Activated CD4-positive, alpha-beta memory T cell treated with anti-CD3 and anti-CD28 coated beads, Interleukin-2, amount 10 ng/mL, durations not matched to agents 7 days and 5 days (primary cell): Measurements from ENCODE around the gene HOXB9. TPM values are rescaled to one million over a fixed set of nuclear protein-coding genes. Genes with fewer than 3 reads are reported as not detected.

Source experiments
- CTCF ChIA-PET: fragments of 350-600 bp; sonication (Branson Sonifier 250); formaldehyde crosslinking; loops from one replicate; lab custom pipeline; 2021; ENCODE audit warnings: antibody characterized with exemption, inconsistent platforms; lab: Charles Lee
- POLR2A ChIA-PET: fragments of 350-600 bp; sonication (Branson Sonifier 250); formaldehyde crosslinking; loops from one replicate; lab custom pipeline; 2021; ENCODE audit warnings: antibody characterized with exemption; lab: Charles Lee
- DNase-seq: peaks from one replicate; pipeline ENCODE4 v3.0.0-alpha.2; 2020
- H3K27ac Mint-ChIP-seq: one replicate; pipeline ENCODE4 v1.8.0; 2021; ENCODE audit warnings: mild to moderate bottlenecking, mixed read lengths
- H3K27me3 Mint-ChIP-seq: one replicate; pipeline ENCODE4 v1.8.0; 2021; ENCODE audit warnings: mixed read lengths
- H3K36me3 Mint-ChIP-seq: one replicate; pipeline ENCODE4 v1.8.0; 2021; ENCODE audit warnings: low read depth, mixed read lengths
- H3K4me1 Mint-ChIP-seq: one replicate; pipeline ENCODE4 v1.8.0; 2021; ENCODE audit warnings: mixed read lengths
- H3K4me3 Mint-ChIP-seq: one replicate; pipeline ENCODE4 v1.8.0; 2021; ENCODE audit warnings: mild to moderate bottlenecking, mixed read lengths
- H3K9me3 Mint-ChIP-seq: one replicate; pipeline ENCODE4 v1.8.0; 2021; ENCODE audit warnings: mixed read lengths
- total RNA-seq, 2 experiments: library from RNA; stranded (reverse); gene quantifications; one replicate each; pipeline ENCODE4 v1.2.3, GENCODE V29; 2021

The HOXB9 gene
- total RNA-seq, 2 experiments from 2014 or later = 0.88 to 1.4 TPM

GRCh38 chr17:48589060-48589830, 36.9 kb downstream of the HOXB9 start:
- H3K27me3 Mint-ChIP-seq = peaks cover 78% of the 10 kb centered on the region
- H3K9me3 Mint-ChIP-seq = no peaks in the 10 kb centered on the region
- no peaks in the 10 kb centered on the region for H3K36me3 Mint-ChIP-seq
- no peak for DNase-seq
- H3K4me3 Mint-ChIP-seq = no peak overlapping the region
- H3K4me1 Mint-ChIP-seq = peaks cover 55% of the 10 kb centered on the region
- H3K27ac Mint-ChIP-seq = no peak overlapping the region
- CTCF ChIA-PET = interaction anchor here (1.0 to 2.5 kb wide), 5 partner anchors 29 to 281 kb away, joined by 3 to 12 read pairs (median 5); no protein-coding TSS in a partner anchor
- POLR2A ChIA-PET = interaction anchor here (0.6 to 1.4 kb wide), 2 partner anchors 253 to 294 kb away, joined by 3 read pairs; no protein-coding TSS in a partner anchor

DNA sequence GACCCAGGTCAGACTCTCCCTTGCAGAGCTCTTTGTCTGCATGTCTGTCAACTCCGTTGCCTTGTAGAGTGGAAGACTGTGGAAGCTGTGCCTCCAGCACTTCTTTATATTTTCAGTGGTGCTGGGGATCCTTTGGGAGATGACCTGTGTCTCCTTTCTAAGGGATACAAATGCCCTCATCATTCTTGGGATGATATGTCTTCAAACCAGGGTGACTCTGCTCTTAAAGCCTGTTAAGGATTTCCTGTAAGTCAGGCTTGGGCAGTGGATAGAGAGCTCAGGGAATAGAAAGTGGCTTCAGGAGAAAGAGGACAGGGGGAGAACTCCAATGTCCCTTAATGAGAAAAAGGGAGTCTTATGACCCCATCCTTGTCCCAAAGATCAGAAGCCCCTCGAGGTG, 37.6 kb downstream of the HOXB9 start:
- Mint-ChIP-seq H3K9me3 (no peaks in the 10 kb centered on the region), H3K4me3 (no peak overlapping the region), H3K4me1 (peaks cover 51% of the 10 kb centered on the region), H3K36me3 (no peaks in the 10 kb centered on the region), H3K27ac (no peak overlapping the region), H3K27me3 (peaks cover 78% of the 10 kb centered on the region)
- POLR2A ChIA-PET = interaction anchor here (0.6 to 1.2 kb wide), 2 partner anchors 38 to 293 kb away, joined by 3 read pairs; partner anchors contain the start of gene HOXB9
- no peak for DNase-seq
- CTCF ChIA-PET = interaction anchor here (0.6 to 2.5 kb wide), 7 partner anchors 30 to 435 kb away, joined by 3 to 12 read pairs (median 4); no protein-coding TSS in a partner anchor

DNA sequence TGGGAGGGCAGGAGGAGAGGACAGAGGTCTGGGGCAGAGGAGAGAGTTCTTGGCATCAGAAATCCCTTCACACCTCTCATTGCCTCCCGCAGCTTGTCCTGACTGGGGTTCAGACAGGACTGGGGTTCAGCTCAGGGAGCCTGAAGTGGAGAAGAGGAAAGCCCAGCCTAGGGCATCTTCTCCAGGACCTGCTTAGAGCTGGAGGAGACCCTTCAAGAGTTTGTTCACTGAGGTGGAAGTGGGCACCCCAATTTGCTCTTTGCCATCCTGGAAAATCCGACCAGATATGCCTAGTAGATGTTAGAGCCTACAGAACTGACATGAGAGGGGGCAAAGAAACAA, 38.1 kb downstream of the HOXB9 start:
- no peak for DNase-seq
- Mint-ChIP-seq H3K36me3 (no peaks in the 10 kb centered on the region), H3K9me3 (no peaks in the 10 kb centered on the region), H3K27me3 (peaks cover 78% of the 10 kb centered on the region), H3K4me1 (peaks cover 46% of the 10 kb centered on the region), H3K27ac (no peak overlapping the region), H3K4me3 (no peak overlapping the region)
- CTCF ChIA-PET = interaction anchor here (0.5 to 2.5 kb wide), 10 partner anchors 30 to 435 kb away, joined by 3 to 12 read pairs (median 4); no protein-coding TSS in a partner anchor
- POLR2A ChIA-PET = interaction anchor here (0.7 to 1.2 kb wide), 6 partner anchors 13 to 236 kb away, joined by 3 to 4 read pairs (median 3); partner anchors contain the start of gene HOXB9

GRCh38 chr17:48587276-48588073, 38.7 kb downstream of the HOXB9 start:
- no peaks in the 10 kb centered on the region for H3K9me3 Mint-ChIP-seq
- no peak for DNase-seq
- POLR2A ChIA-PET = interaction anchor here (0.7 to 1.2 kb wide), 6 partner anchors 14 to 235 kb away, joined by 3 to 4 read pairs (median 3); partner anchors contain the start of gene HOXB9
- peaks cover 79% of the 10 kb centered on the region for H3K27me3 Mint-ChIP-seq
- no peak overlapping the region for H3K27ac Mint-ChIP-seq
- CTCF ChIA-PET = interaction anchor here (0.5 to 2.5 kb wide), 10 partner anchors 31 to 328 kb away, joined by 3 to 12 read pairs (median 3); no protein-coding TSS in a partner anchor
- H3K4me1 Mint-ChIP-seq = peaks cover 45% of the 10 kb centered on the region
- H3K36me3 Mint-ChIP-seq = no peaks in the 10 kb centered on the region
- H3K4me3 Mint-ChIP-seq = no peak overlapping the region

DNA sequence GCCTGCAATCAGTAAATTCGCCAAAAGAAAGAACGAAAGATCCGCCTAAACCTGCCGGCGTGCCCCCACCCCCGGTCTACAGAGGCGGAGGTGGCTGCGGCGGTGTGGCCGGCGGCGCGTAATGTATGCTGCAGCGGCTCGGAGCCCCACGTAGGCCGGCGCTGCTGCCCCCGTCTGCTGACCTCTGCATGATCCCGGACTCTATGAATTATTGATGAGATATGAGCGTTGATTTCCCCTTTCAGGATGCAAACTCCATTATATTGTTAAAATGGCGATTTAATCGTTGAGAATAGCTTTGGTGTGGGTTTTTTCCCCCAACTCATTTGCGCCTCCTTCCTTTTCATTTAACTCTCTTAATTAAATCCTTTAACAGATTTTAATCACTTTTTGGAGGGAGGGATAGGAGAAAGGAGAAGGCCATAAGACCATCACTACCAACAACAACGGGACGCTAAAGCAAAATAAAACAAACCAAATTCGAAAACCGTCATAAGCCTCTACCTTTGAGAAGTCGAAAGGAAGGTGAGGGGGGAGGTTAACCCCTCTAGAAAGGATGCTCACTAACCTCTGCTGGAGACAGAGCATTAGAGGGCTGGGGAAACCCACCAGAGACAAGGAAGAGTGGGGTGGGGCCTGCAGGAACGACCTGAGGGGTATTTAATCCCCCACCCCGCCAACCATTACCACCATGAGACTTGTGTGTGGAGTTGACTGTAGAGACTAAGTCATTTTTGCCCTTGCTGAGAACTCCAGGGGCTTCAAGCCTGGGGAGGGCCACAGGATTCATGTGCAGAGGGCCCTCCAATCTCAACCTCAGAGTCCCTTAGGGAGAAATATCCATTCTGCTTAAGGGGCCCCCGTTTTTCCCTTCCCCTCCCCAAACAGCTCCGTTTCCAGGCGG, 39.6 kb downstream of the HOXB9 start:
- CTCF ChIA-PET = interaction anchor here (0.6 to 1.0 kb wide), 3 partner anchors 39 to 133 kb away, joined by 3 read pairs; no protein-coding TSS in a partner anchor
- Mint-ChIP-seq H3K27ac (peak overlapping the region; percentile 19), H3K4me3 (peak overlapping the region; percentile 92), H3K27me3 (peaks cover 80% of the 10 kb centered on the region), H3K36me3 (no peaks in the 10 kb centered on the region), H3K9me3 (no peaks in the 10 kb centered on the region), H3K4me1 (peaks cover 47% of the 10 kb centered on the region)
- DNase-seq = peak; percentile 46
- POLR2A ChIA-PET = interaction anchor here (1.0 kb wide), 2 partner anchors 95 to 234 kb away, joined by 3 to 4 read pairs; no protein-coding TSS in a partner anchor

- H3K36me3 Mint-ChIP-seq = peaks cover 3% of the 10 kb centered on the region
- no peak overlapping the region for H3K27ac Mint-ChIP-seq
- DNase-seq = no peak
- H3K4me3 Mint-ChIP-seq = peak overlapping the region; percentile 92
- H3K9me3 Mint-ChIP-seq = no peaks in the 10 kb centered on the region
- CTCF ChIA-PET = interaction anchor here (1.0 to 2.4 kb wide), 4 partner anchors 9 to 276 kb away, joined by 4 to 14 read pairs (median 6); partner anchors contain the start of gene HOXB5
- peaks cover 80% of the 10 kb centered on the region for H3K27me3 Mint-ChIP-seq
- POLR2A ChIA-PET = no interaction called here
- H3K4me1 Mint-ChIP-seq = peaks cover 66% of the 10 kb centered on the region
Measured at GRCh38 chr17:48584223-48584741, 41.9 kb downstream of the HOXB9 start.

- ChIA-PET CTCF (interaction anchor here (0.5 to 2.4 kb wide), 5 partner anchors 9 to 276 kb away, joined by 4 to 14 read pairs (median 5); partner anchors contain the start of gene HOXB5), POLR2A (interaction anchor here (0.8 to 1.1 kb wide), 2 partner anchors 130 to 250 kb away, joined by 3 to 6 read pairs; no protein-coding TSS in a partner anchor)
- H3K9me3 Mint-ChIP-seq = no peaks in the 10 kb centered on the region
- no peak for DNase-seq
- peaks cover 80% of the 10 kb centered on the region for H3K27me3 Mint-ChIP-seq
- H3K4me1 Mint-ChIP-seq = peaks cover 71% of the 10 kb centered on the region
- peaks cover 3% of the 10 kb centered on the region for H3K36me3 Mint-ChIP-seq
- H3K27ac Mint-ChIP-seq = no peak overlapping the region
- H3K4me3 Mint-ChIP-seq = peak overlapping the region; percentile 92
Measured at GRCh38 chr17:48583708-48584222, 42.4 kb downstream of the HOXB9 start.

DNA sequence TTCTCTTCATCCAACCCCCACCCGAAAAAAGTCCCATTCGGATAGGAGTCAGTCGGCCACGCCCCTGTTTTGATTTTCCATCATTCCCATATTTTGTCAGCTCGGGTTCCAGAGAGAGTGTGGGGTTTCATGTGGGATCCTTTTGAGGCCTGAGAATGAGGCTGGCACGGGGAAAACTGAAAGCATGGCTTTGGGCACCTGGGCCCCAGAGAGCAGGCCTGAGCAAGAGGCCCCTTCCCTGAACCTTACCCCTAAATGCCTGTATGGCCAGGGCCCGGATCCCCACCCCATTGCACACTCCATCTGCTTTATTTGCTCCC, 43.4 kb downstream of the HOXB9 start:
- DNase-seq = no peak
- H3K27me3 Mint-ChIP-seq = peaks cover 73% of the 10 kb centered on the region
- H3K36me3 Mint-ChIP-seq = peaks cover 3% of the 10 kb centered on the region
- ChIA-PET CTCF (interaction anchor here (1.0 to 2.4 kb wide), 3 partner anchors 10 to 503 kb away, joined by 3 to 14 read pairs (median 6); partner anchors contain the start of gene HOXB5), POLR2A (interaction anchor here (0.5 to 1.1 kb wide), 6 partner anchors 11 to 251 kb away, joined by 3 to 6 read pairs (median 3); partner anchors contain the start of gene HOXB5)
- no peak overlapping the region for H3K27ac Mint-ChIP-seq
- peak overlapping the region; percentile 65 for H3K4me3 Mint-ChIP-seq
- H3K9me3 Mint-ChIP-seq = no peaks in the 10 kb centered on the region
- H3K4me1 Mint-ChIP-seq = peaks cover 71% of the 10 kb centered on the region

DNA sequence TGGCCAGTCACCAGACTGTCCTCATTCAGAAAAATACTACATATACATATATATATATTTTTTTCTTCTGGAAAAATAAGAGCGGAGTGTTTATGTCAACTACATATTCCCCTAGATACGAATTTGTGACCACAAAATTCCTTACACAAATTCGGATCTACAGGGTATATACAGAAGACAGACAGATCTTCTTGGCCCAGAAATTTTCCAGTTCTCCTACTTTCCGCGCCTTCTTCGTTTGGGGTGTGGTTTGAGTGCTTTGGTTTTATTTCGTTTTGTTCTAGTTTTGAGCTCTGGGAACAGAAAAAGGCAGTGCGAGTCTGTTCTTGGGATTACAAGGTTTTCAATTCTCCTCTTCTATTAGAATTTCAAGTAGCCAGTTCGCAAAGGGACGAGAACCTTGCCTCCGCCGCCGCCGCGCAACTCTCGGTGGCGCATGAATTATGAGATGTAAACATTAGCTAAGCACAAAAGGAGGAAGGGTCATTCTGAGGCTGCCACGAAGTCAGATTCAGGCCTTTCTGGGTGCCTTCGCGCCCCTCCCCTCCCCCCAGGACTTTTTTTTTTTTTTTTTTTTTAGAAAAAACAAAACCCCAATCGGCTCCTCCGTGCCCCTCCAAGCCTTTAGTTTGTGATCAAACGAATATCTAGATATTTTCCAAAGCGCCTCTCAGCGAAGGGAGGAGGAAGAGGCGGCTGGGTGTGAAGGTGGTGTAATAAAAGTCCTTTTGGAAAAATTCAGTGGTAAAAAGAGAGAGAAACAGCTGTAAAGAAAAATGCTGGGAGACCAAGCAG, 46.2 kb downstream of the HOXB9 start:
- no peak overlapping the region for H3K27ac Mint-ChIP-seq
- CTCF ChIA-PET = interaction anchor here (0.6 to 0.7 kb wide), 3 partner anchors 74 to 1973 kb away, joined by 3 to 5 read pairs (median 3); no protein-coding TSS in a partner anchor

DNA sequence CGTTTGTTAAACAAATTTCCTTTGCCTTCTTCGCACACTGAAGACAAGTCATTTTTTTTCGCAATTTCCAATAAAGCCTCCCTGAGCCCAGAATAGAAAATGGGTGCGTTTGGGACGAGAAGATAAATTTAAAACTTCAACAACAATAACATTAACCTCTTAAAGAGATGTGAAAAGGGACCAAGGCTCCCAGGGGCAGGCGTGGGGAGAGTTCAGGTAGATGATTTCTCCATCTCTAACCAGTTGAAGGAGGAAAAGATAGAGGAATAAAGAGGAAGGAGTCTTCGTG, 46.7 kb downstream of the HOXB9 start:
- Mint-ChIP-seq H3K27ac (peak overlapping the region; percentile 66), H3K36me3 (peaks cover 11% of the 10 kb centered on the region), H3K4me1 (peaks cover 62% of the 10 kb centered on the region), H3K9me3 (no peaks in the 10 kb centered on the region), H3K27me3 (peaks cover 52% of the 10 kb centered on the region), H3K4me3 (peak overlapping the region; percentile 94)
- CTCF ChIA-PET = interaction anchor here (0.9 to 1.1 kb wide), 2 partner anchors 14 to 227 kb away, joined by 3 to 5 read pairs; partner anchors contain the start of gene HOXB5
- no peak for DNase-seq
- POLR2A ChIA-PET = interaction anchor here (0.7 to 0.9 kb wide), 2 partner anchors 87 to 243 kb away, joined by 4 read pairs; no protein-coding TSS in a partner anchor

More for the DNA sequence above, 46.2 kb downstream of the HOXB9 start:
- Mint-ChIP-seq H3K9me3 (no peaks in the 10 kb centered on the region), H3K4me3 (peak overlapping the region; percentile 94), H3K36me3 (peaks cover 11% of the 10 kb centered on the region), H3K27me3 (peaks cover 54% of the 10 kb centered on the region), H3K4me1 (peaks cover 66% of the 10 kb centered on the region)
- no peak for DNase-seq
- POLR2A ChIA-PET = no interaction called here
